Immature natural killer cell (primary cell): ENCODE data around the gene CRYBG2. TPM values are rescaled to one million over a fixed set of nuclear protein-coding genes. Genes with fewer than 3 reads are reported as not detected.

Experiments
- DNase-seq, 3 donors: peaks; one replicate each; pipeline ENCODE4 v3.0.0; 2022; ENCODE audit warnings: mixed read lengths in 1 of 3
- H3K27ac Mint-ChIP-seq, 6 donors: one replicate each; pipeline ENCODE4 v1.8.0; 2020; ENCODE audit warnings: mixed read lengths in 6 of 6, mild to moderate bottlenecking in 5 of 6, inconsistent platforms in 4 of 6, moderate library complexity in 3 of 6
- H3K27me3 Mint-ChIP-seq, 3 donors: one replicate each; pipeline ENCODE4 v1.8.0; 2020 to 2021; ENCODE audit warnings: low read depth in 3 of 3, mild to moderate bottlenecking in 3 of 3, mixed read lengths in 3 of 3, moderate library complexity in 3 of 3, inconsistent platforms in 1 of 3
- H3K36me3 Mint-ChIP-seq, 3 donors: one replicate each; pipeline ENCODE4 v1.8.0; 2020; ENCODE audit warnings: mixed read lengths in 3 of 3, inconsistent platforms in 2 of 3, mild to moderate bottlenecking in 2 of 3
- H3K4me1 Mint-ChIP-seq, 2 donors: one replicate each; pipeline ENCODE4 v1.8.0; 2020; ENCODE audit warnings: inconsistent platforms in 2 of 2, mild to moderate bottlenecking in 2 of 2, mixed read lengths in 2 of 2, moderate library complexity in 1 of 2
- H3K4me3 Mint-ChIP-seq, 5 donors: one replicate each; pipeline ENCODE4 v1.8.0; 2020; ENCODE audit warnings: mild to moderate bottlenecking in 5 of 5, mixed read lengths in 5 of 5, inconsistent platforms in 3 of 5, moderate library complexity in 3 of 5
- H3K9me3 Mint-ChIP-seq, 6 donors: one replicate each; pipeline ENCODE4 v1.8.0; 2020; ENCODE audit warnings: mild to moderate bottlenecking in 6 of 6, mixed read lengths in 6 of 6, inconsistent platforms in 4 of 6, moderate library complexity in 3 of 6
- polyA plus RNA-seq, 3 donors: library from polyadenylated mRNA; unstranded; fragments of 300-500 nt; fragmentation: Illumina TruSeq; gene quantifications; one replicate each; pipeline ENCODE4 v1.2.3, GENCODE V29; 2021

Gene CRYBG2
- polyA plus RNA-seq, 3 donors from 2014 or later: 1.2 to 1.3 TPM; not detected in 1

DNA sequence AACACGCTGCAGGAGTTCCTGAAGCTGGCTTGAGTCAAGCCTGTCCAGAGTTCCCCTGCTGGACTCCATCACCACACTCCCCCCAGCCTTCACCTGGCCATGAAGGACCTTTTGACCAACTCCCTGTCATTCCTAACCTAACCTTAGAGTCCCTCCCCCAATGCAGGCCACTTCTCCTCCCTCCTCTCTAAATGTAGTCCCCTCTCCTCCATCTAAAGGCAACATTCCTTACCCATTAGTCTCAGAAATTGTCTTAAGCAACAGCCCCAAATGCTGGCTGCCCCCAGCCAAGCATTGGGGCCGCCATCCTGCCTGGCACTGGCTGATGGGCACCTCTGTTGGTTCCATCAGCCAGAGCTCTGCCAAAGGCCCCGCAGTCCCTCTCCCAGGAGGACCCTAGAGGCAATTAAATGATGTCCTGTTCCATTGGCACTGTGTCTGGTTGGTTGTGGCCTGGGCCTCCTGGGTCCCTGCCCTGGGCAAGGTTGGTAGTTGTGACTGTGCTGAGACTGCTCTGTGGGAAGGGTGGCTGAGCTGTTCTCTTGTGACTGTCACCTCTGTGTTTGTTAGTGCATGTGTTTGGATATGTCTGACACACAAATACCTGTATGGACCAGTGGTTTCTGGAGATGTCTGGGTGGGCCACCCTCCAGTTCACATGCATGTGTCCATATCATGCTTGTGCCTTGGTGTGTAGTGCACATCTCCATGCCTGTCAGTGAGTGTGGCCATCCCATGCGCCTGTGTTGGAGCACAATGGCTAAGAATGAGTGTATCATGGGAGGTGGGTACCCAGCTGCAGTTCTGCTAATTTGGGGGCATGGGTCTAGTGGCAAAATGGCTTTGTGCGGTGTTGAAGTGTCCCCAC is 72.6 kb downstream of the CRYBG2 start:
- Mint-ChIP-seq H3K9me3 (no peaks in the 10 kb centered on the region), H3K4me3 (peak overlapping the region; percentile 81 to 90 (median 89)), H3K4me1 (peaks cover 91% of the 10 kb centered on the region in 2 donors), H3K27me3 (peaks cover 5 to 9% (median 6%) of the 10 kb centered on the region in 3 donors), H3K36me3 (peaks cover 0 to 9% (median 8%) of the 10 kb centered on the region in 3 donors), H3K27ac (peak overlapping the region; percentile 85 to 95 (median 90))
- DNase-seq: no peak

DNA sequence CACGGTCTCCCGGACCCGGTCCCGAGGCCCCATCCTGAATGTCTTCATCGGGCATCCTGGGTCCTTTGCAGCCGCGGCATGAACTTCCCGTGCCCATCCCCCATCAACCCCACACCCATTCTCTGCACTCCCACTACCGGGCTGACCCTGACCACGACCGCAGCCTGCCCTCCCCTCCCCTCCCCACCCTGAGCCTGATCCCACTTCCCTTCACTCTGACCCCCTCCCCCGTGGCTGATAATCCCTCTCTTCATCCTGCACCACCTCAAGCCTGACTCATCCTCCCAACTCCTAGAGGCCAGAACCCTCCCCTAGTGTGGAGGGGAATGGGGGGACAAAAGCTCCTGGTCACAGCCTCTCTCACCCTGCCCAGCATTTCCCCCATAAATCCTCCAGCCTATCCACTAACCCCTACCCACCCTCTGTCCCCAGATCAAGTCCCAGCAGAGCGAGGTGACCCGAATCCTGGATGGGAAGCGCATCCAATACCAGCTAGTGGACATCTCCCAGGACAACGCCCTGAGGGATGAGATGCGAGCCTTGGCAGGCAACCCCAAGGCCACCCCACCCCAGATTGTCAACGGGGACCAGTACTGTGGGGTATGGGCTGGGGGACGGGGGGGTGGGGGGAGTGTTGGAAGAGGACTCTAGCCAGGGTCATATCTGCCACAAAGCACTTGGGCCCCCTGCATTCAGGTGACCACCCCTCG is 73.4 kb downstream of the CRYBG2 start:
- peak overlapping the region; percentile 85 to 95 (median 90) for H3K27ac Mint-ChIP-seq
- peaks cover 91% of the 10 kb centered on the region in 2 donors for H3K4me1 Mint-ChIP-seq
- peaks cover 5 to 9% (median 6%) of the 10 kb centered on the region in 3 donors for H3K27me3 Mint-ChIP-seq
- peak overlapping the region; percentile 81 to 92 (median 89) for H3K4me3 Mint-ChIP-seq
- H3K9me3 Mint-ChIP-seq: no peaks in the 10 kb centered on the region
- DNase-seq: no peak
- H3K36me3 Mint-ChIP-seq: peaks cover 0 to 9% (median 8%) of the 10 kb centered on the region in 3 donors

DNA sequence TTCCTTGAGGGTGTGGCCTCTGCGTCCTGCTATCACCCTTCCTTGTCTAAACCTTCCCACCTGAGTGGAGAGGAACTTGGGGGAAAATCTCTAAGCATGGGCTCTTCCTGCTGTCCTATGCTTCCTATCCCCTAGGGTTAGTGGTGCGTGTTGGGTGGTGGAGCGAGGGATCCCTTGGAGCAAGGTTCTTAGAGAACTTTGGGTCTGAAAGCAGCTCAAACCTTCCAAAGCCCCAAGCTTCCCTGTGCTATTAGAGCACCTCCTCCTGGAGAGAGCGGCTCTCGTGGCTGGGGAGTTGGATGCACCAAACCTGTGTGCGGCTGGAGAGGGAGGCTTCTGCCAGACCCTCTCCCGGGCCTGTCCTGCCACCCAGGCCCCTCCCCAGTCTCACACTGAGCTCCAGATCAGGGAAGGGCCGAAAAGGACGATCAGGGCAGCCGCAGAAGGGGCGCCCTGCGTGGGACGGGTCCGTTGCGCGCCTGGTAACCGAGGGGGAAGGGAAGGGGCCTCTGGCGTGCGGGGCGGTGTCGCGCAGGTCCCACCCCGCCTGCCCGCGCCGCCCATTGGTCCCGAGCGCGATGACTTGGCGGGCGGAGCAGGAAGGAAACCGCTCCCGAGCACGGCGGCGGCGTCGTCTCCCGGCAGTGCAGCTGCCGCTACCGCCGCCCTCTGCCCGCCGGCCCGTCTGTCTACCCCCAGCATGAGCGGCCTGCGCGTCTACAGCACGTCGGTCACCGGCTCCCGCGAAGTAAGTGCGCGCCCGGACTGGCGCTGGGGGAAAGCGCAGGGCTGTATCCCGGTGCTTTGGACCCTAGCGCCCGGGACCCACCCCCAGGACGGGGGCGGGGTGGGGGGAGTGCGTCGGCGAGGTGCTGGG is 74.2 kb downstream of the CRYBG2 start, which contains the start of gene SH3BGRL3:
TSS of gene SH3BGRL3 (plus strand) at position 631 of the 877 bp plus-strand sequence. CDS start at position 701, 70 bp downstream.
- peaks cover 2 to 9% (median 4%) of the 10 kb centered on the region in 3 donors for H3K27me3 Mint-ChIP-seq
- peak; percentile 84 to 85 (median 84) for DNase-seq
- no peaks in the 10 kb centered on the region for H3K9me3 Mint-ChIP-seq
- peak within 1 kb of the TSS; percentile 85 to 98 (median 92) for H3K27ac Mint-ChIP-seq
- H3K36me3 Mint-ChIP-seq: peaks cover 0 to 9% (median 8%) of the 10 kb centered on the region in 3 donors
- peak within 1 kb of the TSS; percentile 81 to 92 (median 89) for H3K4me3 Mint-ChIP-seq
- H3K4me1 Mint-ChIP-seq: peaks cover 86 to 88% of the 10 kb centered on the region in 2 donors

DNA sequence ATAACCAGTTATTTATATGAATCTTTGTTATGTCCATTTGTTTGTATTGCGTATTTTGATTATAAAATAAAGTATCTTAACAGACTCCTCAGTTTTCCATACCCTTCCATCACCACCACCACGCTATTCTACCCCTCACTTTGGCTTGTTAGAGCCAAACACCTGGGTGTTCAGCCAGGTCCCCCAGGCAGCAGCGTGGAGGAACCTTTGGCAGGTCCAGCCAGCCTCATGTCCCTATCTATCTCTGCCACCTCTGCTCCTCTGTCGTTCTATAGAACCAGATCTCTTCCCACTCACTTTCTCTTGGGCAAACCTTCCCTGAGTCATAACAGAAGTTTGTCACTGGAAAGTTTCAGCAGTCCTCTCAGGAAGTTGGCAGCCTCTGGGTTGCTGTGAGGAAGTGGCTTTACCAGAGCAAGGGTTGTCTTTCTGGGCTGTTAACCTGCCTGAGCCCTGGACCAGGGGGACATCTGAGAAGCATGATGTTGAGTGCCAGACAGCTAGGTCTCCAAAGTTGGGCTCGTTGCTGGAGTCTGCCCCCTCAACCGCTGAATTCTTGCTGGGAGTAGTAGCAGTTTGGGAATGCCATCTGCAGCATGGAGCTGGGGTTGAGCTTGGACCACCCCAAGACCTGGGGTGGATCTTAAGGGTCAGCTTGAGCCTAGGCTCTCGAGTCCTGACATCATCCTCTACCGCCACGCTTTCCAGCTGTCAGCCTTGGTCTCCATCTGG is 75.0 kb downstream of the CRYBG2 start:
- Mint-ChIP-seq H3K27ac (peak overlapping the region; percentile 85 to 98 (median 92)), H3K36me3 (peaks cover 0 to 9% (median 8%) of the 10 kb centered on the region in 3 donors), H3K4me3 (peak overlapping the region; percentile 81 to 92 (median 87)), H3K27me3 (peaks cover 2 to 9% (median 4%) of the 10 kb centered on the region in 3 donors), H3K9me3 (no peaks in the 10 kb centered on the region), H3K4me1 (peaks cover 78 to 84% of the 10 kb centered on the region in 2 donors)
- no peak for DNase-seq

DNA sequence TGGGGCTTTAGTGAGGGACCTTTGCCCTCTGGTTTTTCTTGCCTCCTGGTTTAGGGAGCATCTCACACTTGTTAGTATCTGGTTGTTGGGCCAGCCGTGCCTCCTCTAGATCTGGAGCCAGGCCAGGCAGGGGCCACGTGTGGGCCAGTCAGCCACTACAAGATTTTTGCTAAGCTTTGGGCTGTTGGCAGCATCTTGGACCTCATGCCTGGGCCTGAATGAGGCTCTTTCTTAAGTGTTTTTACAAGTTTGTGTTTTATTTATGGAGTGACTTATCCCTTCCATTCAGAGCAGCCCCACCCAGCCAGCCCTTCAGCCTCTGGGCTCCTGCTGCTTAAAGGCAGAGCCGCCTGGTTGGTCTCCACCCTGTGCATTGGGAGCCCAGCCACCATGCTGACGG is 75.6 kb downstream of the CRYBG2 start:
- H3K9me3 Mint-ChIP-seq: no peaks in the 10 kb centered on the region
- H3K4me1 Mint-ChIP-seq: peaks cover 72 to 78% of the 10 kb centered on the region in 2 donors
- H3K27ac Mint-ChIP-seq: peak overlapping the region; percentile 85 to 98 (median 90)
- no peak for DNase-seq
- peaks cover 0 to 10% (median 8%) of the 10 kb centered on the region in 3 donors for H3K36me3 Mint-ChIP-seq
- peak overlapping the region in 4 of 5 donors; percentile 68 to 89 (median 86) for H3K4me3 Mint-ChIP-seq
- peaks cover 2 to 8% (median 4%) of the 10 kb centered on the region in 3 donors for H3K27me3 Mint-ChIP-seq

DNA sequence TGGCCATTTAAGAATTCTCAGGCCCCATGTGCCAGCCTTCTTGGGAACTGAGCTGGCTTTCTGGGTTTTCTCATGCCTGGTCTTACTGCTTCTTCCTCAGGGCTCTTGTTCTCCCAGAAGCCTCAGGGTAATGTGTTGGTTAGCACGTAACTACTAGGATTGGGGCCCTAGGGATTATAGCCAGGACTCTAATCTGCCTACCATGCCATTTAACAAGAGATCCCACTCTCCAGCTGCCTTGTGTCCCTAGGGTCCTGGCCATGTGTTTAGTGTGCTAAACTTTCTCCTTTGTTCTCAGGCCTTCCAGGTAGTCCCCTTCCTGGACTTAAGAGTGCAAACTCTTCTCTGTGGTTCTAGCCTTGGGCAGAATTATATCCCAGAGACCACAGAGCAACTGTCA is 76.2 kb downstream of the CRYBG2 start:
- H3K4me3 Mint-ChIP-seq: peak overlapping the region in 2 of 5 donors; percentile 87 to 89
- peak overlapping the region; percentile 85 to 99 (median 95) for H3K27ac Mint-ChIP-seq
- H3K9me3 Mint-ChIP-seq: no peaks in the 10 kb centered on the region
- peaks cover 2 to 5% (median 4%) of the 10 kb centered on the region in 3 donors for H3K27me3 Mint-ChIP-seq
- peaks cover 67 to 72% of the 10 kb centered on the region in 2 donors for H3K4me1 Mint-ChIP-seq
- H3K36me3 Mint-ChIP-seq: peaks cover 0 to 16% (median 11%) of the 10 kb centered on the region in 3 donors
- no peak for DNase-seq

DNA sequence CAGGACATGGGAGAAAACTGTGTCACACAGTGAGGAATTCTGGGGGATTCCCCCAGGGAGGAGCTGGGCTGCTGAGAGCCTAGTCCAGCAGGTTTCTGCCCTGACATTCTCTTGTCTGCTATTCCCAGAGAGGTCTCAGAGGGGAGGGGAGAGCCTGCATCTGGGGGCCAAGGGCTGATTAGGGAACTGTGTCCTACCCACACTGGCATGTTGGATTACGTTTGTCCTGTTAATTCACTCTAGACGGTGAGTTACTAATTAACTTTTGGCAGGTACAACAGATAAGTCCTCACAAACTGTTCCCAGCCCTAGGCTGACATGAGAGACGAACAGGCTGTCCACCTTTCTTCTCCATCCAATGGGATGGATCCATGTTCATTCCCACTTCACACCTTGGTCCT is 76.7 kb downstream of the CRYBG2 start:
- peaks cover 62 to 68% of the 10 kb centered on the region in 2 donors for H3K4me1 Mint-ChIP-seq
- peak overlapping the region in 4 of 5 donors; percentile 46 to 87 (median 77) for H3K4me3 Mint-ChIP-seq
- H3K27ac Mint-ChIP-seq: peak overlapping the region; percentile 85 to 99 (median 95)
- H3K36me3 Mint-ChIP-seq: peaks cover 0 to 18% (median 13%) of the 10 kb centered on the region in 3 donors
- no peaks in the 10 kb centered on the region for H3K9me3 Mint-ChIP-seq
- no peak for DNase-seq
- H3K27me3 Mint-ChIP-seq: peaks cover 2 to 6% (median 4%) of the 10 kb centered on the region in 3 donors

DNA sequence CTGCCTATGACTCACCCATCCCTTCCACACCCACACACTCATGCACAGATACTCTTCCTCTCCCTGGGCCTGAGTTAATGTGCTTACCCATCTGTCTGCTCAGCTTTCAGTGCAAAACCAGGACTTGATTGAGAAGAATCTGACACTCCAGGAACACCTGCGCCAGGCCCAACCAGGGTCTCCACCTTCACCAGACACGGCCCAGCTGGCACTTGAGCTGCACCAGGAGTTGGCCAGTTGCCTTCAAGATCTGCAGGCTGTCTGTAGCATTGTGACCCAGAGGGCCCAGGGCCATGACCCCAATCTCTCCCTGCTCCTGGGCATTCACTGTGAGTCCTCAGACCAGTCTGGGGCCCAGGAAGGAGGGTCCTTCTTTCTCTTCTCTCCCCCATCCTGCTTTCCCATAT is 77.5 kb downstream of the CRYBG2 start:
- Mint-ChIP-seq H3K27me3 (peaks cover 2 to 7% (median 7%) of the 10 kb centered on the region in 3 donors), H3K36me3 (peaks cover 0 to 19% (median 18%) of the 10 kb centered on the region in 3 donors), H3K27ac (peak overlapping the region; percentile 85 to 99 (median 95)), H3K9me3 (no peaks in the 10 kb centered on the region), H3K4me1 (peaks cover 56 to 62% of the 10 kb centered on the region in 2 donors), H3K4me3 (peak overlapping the region; percentile 68 to 87 (median 76))
- DNase-seq: no peak

DNA sequence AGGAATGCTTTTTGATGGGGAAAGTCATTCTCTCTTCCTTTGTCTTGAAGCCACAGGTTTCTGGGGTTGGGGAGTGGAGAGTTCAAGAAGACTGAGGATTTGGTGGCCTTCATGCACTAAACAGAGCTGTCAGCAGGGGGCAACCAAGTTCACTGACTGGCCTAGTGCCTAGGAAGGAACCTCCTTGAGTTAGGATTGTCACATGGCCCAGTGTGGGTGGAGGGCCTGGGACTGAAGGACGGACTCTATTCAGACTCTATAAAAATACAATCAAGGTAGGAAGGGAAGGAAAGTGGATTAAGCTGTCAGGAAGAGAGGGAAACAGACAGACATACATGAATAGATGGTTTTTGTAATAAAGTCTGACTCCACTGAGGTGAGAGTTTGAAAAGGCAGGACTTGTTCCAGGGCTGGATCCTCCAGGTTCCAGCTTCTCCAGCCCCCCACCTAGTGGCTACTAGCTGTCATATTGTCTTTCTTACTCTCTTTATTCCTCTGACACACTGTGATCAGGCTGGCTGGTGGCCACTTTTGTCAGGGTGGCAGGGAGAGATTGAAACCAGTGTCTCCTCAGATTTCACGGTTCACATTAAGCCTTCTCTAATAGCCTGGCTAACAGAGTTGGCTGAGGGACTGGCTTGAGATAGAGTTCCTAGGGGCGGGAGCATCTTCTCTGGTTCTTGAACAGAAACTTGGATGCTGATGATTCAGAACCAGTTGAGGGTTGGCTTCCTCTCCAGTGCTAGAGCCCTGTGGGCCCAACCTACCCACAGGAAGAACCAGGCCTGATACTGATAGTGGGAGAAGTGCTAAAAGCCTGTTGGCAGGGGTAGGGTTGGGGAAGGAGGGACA is 78.1 kb downstream of the CRYBG2 start:
- Mint-ChIP-seq H3K27ac (peak overlapping the region; percentile 85 to 99 (median 95)), H3K4me3 (peak overlapping the region; percentile 73 to 87 (median 76)), H3K9me3 (no peaks in the 10 kb centered on the region), H3K27me3 (peaks cover 0 to 7% (median 4%) of the 10 kb centered on the region in 3 donors), H3K4me1 (peaks cover 50 to 56% of the 10 kb centered on the region in 2 donors), H3K36me3 (peaks cover 5 to 17% (median 16%) of the 10 kb centered on the region in 3 donors)
- DNase-seq: peak; percentile 68 to 73 (median 71)

DNA sequence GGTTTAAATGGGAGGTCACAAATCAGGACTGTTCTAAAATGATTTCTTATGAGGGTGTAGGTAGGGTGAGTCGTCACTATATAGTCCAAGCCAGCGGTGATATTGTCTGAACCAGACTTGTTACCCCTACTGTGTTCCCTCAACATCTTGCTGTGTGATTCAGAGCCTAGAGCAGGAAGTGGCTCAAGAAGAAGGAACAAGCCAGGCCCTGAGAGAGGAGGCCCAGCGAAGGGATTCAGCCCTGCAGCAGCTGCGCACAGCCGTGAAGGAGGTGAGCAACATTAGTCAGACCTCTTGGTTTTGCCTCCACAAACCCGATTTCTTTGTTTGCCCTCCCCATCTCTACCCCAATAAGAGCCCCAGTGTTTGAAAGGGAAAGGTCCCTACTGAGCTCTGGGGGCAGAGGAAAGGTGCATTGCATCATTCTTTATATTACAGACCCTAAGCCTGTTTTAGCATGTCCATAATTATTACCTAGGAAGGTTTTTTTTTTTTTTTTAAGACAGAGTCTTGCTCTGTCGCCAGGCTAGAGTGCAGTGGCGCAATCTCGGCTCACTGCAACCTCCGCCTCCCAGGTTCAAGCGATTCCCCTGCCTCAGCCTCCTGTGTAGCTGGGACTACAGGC is 79.0 kb downstream of the CRYBG2 start:
- H3K27me3 Mint-ChIP-seq: peaks cover 0 to 6% (median 3%) of the 10 kb centered on the region in 3 donors
- no peak overlapping the region for H3K4me3 Mint-ChIP-seq
- no peaks in the 10 kb centered on the region for H3K9me3 Mint-ChIP-seq
- peaks cover 7 to 22% (median 22%) of the 10 kb centered on the region in 3 donors for H3K36me3 Mint-ChIP-seq
- peaks cover 45 to 52% of the 10 kb centered on the region in 2 donors for H3K4me1 Mint-ChIP-seq
- DNase-seq: no peak
- H3K27ac Mint-ChIP-seq: peak overlapping the region in 4 of 6 donors; percentile 14 to 99 (median 56)
